Measurements from ENCODE around the gene ARSA.

Gene ARSA

DNA sequence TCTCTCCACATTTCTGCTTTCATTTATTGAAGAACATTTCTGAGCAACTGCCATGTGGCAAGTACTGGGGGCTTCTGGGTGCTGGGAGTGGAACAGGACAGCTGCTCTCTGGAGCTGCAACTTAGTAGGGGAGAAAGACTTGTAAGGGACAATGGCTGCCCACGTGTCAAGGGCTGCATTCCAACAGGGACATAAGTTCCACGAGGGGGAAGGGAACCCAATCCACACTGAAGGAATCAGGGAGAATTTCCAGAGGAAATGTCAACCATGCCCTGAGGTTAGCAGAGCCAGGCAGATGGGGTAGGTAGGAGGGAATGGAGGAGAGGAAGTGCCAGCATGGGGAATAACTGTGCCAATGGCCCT, 25.6 kb downstream of the ARSA start:
- no peak for DNase-seq

DNA sequence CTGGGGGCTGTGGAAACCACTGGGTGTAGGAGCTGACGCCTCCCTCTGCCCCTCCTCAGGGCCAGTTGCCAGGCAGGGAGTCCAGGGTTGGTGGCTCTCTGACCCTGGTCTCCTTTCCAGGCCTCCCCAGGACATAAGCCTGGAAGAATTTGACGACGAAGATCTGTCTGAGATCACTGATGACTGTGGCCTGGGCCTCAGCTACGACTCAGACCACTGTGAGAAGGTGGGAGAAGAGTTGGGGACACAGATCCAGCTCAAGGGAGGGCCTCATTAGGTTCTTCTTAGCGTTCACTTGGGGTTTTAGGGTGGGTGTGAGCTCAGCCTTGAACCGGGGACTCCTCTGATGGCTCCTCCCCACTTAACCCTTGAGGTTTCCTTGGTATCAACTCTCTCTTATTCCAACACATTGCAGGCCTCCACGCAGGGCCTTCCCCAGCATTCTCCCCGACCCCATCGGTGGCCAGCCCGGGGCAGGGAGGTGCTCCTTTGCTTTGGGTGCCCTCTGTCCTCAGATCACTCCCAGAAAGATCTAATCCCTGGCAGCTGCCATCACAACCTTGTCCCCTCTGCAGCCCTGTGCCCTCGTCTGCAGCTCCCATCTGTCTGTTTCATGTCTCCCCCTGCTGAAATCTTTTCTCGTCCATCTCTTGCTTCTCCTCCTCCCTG, 26.1 kb downstream of the ARSA start:
- no peak for DNase-seq

DNA sequence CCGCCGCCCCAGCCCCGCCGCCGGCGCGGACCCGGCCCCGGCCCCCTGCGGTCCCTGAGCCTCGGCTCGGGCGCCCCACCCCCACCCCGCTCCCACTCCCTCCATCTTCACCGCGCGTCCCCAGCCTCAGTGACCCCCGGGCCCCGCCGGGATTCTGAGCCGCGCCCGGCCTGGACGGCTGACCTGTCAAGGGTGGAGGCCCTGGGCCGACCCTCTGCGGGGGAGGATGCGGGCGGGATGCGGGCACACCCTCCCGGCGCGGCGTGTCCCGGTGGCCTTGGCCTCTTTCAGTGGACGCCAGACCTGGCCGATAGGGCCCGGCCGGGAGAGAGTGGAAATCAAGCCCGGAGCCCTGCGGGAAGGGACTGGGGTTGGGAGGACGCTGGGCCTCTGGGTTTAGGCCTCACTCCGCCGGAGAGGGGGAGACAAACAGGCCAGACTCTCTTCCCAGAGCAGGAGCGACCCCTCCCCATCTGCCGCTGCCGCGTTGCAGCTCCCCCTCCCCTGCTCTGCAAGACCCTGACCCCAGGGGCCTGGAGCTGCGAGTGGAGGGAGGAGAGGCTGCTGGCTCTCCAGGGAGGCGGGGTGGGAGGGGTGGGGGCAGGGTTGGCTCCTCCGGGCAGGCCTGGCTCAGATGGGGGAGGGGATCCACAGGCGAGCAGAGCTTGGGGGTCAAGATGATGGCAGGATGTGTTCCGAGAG, 26.8 kb downstream of the ARSA start:
- no peak for DNase-seq

DNA sequence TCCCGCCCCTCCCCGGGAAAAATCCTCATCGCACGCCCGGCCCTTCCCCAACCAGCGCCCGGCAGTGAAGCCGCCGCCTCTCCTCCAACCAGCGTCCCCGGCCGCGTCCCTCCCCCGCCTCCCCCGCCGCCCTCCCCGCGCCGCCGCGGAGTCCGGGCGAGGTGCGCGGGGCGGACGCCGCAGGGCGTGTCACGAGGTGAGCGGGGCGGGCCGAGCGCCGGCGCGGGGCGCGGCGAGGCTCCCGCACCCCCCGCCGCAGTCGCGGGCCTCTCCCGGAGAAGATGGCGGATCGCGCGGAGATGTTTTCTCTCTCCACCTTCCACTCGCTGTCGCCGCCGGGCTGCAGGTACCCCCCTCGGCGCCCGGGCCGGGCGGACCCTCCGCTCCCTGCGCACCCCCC, 27.4 kb downstream of the ARSA start, which contains the start of gene MAPK8IP2:
MAPK8IP2 (plus strand) TSS at position 256 of the 400 bp plus-strand sequence; CDS start at position 282, 26 bp downstream.
- no peak for DNase-seq

DNA sequence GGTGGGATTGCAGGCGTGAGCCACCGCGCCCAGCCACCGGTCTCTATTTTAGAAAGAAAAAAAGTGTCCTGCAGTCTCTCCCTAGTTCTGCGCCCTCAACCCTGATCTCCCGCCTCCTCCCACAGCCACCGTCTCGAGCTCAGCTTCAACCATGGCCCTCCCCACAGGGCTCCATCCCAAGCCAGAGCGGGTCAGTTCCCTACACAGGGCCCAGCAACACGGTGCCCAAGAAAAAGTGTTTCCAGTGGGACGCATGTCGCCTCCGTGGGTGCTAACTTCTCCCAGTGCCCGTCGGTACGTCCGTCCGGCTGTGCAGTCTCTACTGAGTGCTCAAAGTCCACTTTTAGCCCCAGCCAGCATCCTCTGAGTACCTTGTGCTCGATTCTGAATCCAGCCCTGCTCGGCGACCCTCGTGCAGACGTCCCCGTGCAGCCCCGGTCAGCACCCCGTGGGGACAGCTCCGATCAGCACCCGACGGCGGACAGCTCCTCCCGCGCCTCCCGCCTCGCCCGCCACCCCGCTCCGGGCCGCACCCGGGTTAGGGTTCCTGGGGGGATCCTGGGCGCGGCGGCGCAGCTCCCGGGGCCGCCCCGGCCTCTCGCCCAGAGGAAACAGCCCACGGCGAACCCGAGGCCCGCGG, 28.0 kb downstream of the ARSA start:
- DNase-seq = no peak

DNA sequence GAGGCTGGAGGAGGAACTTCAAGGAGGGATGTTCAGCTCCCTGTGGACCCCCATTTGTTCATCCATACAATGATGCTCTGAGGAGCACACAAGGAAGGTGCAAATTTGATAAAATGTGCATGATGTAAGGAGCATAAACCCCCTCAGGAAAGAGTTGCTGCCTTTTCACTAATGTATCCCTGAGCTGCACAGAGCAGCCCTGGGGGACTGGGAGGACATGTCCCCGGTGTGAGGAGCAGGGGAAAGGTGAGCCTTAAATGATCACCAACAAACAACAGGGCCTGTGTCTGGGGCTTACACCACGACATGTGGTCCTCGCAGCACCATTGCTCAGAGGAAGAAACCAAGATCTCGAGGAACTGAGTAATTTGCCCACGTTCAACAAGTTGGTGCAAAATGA, 30.9 kb downstream of the ARSA start:
- no peak for DNase-seq

DNA sequence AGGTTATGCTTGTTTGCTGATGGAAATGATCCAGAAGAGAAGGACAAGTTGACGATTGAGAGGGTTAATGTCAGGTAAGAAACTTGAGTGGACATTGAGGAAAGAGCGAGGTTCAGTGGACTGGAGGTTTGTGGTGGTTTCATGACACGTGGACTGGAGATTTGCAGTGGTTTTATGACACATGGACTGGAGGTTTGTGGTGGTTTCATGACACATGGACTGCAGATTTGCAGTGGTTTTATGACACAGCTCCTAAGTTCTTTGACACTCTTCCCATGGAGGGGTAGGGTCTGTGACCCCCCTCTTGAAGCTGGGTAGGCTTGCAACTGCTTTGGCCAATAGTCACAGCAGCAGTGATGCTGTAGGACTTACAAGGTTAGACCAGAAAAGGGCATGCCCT, 32.8 kb downstream of the ARSA start:
- DNase-seq = no peak

DNA sequence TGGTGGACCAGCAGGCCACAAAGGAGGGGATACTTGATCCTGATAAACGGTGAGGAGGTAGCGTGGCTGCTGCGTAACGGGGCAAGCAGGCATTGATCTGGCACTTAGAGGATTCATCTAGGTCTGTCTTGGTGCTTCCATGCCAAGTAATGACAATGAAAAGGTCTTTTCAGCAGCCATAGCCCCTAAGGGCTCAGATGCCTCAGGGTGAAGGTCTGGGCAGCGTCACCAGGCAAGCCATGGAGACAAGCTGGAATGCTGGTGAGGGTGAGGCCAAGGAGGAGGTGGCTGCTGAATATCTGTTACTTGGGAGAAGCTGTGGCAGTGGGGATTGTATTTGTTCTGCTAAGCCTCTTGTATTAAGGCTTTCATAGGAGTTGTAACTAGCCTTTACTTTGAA, 40.5 kb downstream of the ARSA start:
- no peak for DNase-seq

DNA sequence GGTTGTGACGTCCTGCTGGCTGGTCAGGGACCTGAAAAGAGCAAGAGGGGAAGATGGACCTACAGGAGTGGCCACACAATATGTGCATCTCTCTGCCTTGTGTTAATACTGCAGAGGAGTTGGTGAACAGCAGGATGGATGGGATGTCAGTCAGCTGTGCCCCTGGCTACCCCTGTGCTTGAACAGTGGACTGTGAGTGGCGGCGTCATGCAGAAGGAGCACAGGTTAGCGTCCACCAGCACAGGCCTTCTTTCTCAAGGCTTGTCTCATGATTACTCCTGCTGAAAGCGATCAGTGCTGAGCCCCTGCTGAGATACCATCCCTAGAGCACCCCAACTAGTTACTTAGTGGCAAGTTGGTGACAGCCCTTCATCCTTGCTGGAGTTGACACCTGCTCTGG, 41.5 kb downstream of the ARSA start:
- no peak for DNase-seq

DNA sequence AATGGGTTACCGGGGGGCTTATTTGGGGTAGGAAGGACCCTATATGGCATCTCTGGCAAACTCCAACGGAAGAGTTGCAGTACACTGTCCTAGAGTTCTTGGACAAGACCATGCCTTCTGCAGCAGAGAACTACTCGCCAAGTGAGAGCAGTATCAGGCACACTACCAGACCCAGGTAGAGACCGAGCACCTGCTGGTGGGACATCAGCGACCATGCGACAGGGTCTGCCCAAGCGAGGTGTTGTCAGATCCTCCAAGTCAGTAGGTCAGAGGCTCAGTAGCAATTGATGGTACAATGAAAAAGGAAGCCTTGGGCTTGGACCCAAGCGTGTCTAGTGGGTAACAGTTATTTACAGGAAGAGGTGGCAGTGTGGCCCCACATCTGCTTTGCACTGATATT, 42.2 kb downstream of the ARSA start:
- no peak for DNase-seq

DNA sequence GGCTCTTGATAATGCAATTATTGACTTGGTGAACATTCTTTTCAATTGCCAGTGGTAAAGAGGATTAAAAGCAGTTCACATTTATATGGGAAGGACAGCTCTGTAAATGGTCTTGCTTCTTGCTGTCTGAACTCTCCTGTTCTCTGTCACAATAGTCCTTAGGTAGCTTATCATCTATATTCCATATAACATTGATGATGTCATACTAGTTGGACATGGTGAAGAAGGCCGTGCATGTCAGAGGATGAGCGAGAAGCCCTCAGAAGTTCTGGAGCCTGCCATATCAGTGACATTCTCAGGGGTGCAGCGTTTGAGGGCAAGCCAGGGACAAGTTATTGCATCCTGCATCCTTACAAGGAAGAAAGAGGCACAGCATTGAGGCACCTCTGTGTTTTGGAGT, 42.7 kb downstream of the ARSA start:
- DNase-seq = no peak

DNA sequence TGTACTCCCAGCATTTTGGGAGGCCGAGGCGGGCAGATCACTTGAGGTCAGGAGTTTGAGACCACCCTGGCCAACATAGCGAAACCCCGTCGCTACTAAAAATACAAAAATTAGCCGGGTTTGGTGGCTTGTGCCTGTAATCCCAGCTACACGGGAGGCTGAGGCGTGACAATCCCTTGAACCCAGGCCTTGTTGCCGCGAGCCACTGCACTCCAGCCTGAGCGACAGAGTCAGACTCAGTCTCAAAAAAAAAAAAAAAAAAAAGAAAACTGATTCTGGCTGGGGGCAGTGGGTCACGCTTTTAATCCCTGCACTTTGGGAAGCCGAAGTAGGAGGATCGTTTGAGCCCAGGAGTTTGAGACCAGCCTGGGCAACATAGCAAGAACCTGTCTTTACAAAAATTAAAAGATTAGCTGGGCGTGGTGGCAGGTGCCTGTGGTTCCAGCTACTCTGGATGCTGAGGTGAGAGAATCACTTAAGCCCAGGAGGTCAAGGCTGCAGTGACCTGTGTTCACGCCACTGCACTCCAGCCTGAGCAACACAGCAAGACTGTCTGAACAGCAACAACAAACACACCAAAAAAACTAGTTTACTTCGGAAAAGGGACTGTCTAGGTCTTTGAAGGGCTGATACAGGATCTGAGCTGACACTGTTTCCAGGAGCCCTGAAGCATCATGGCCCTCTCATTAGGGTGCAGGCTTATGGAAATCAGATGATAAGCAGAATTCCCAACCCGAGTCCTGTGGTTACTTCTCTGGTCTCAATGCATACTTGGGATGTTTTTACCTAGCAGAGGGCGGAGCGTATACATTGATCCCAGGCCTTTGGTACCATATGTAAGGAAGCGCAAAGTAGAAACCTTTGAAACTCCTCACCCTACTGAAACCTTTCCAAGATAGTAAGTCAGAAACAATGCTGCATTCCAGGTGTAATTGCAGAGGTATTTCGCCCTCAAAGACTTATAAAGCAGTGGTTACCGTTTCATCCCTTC, 43.6 kb downstream of the ARSA start:
- no peak for DNase-seq

DNA sequence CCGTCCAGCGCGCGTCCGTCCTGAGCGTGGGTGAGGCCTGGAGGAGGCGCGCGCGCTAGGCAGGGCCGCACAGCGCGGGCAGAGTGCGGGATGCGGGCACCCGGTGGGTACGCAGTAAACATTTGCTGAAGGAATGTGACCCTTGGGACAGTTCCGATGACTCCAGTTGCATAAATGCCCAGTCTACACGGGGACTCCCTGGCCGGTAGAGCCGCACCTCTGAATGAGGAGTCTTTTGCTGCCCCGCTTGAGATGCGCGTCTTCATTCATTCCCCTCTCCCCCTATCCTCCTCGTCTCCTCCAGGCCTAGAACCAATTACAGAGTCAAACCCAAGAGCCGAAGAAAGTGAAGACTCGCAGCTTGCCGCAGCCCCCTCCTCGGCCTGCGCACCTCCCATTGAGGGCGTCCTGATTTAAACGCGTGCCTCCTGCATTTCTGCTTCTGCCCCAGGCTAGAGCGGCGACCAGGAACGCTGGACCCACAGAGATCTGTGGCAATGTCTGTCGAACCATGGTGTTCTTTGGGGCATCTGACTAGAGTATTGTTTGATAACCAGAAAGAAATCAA, 44.6 kb downstream of the ARSA start:
- no peak for DNase-seq

DNA sequence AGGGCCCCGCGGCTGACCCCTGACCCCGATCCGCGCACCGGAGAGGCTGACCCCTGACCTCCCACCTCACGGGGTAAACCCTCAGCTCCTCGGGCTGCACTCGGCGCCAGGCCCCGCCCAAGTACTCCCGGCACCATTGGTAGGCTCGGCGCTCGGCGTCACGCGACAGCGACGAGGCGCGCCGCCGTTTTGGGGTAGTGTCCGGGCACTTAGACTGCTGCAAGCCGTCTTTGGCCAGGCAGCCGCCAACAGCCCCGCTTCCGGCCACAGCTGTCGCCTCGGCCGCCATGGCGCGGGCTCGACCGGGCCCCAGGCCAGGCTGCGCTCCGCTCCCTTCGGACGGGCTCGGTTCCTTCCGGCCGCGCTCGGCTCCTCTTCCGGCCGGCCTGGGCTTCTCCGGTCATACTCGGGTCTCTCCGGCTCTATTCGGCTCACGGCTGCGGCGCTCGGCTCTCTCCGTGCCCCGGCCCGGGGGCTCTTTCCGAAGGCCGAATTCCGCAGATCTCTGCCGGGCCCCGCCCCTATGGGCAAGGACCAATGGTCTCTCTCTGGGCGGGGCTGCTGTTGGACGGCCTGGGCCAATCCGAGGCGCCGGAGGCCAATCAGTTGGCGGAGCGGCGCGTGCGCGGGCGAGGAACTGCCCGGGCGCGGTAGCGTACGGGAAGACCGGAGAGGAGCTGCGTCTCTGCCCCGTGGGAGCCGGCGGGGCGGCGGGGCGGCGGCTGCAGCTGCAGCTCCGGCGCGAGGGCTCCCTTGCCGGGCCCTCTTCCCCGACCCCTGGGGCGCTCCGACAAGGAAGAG, 45.3 kb downstream of the ARSA start, which contains the start of gene CHKB:
CHKB (minus strand) TSS at position 357 of the 801 bp plus-strand sequence; CDS start at position 289, 68 bp downstream.
- DNase-seq = peak; percentile 32 to 66

DNA sequence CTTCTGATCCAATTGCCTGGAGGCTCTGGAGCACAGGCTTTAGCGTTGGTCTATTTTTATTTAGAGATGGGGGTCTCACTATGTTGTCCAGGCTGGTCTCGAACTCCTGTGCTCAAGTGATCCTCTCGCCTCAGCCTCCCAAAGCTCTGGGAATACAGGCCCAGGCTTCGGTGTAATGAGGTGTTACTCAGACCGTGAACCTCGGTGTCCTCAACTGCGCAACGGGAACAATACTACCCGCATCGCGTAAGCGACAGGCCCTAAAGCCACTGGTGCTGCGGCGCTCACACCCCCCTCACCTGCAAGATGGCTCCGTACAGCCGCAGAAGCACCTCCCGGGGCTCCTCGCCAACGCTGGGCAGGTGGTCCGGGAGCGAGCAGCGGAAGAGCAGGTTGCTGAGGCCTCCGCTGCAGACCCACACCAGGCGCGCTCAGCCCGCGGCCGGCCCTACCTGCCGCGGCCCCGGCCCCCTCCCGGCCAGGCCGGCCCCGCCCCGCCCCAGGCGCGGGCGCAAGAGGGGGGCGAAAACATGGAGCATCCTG, 45.9 kb downstream of the ARSA start:
- DNase-seq = no peak

DNA sequence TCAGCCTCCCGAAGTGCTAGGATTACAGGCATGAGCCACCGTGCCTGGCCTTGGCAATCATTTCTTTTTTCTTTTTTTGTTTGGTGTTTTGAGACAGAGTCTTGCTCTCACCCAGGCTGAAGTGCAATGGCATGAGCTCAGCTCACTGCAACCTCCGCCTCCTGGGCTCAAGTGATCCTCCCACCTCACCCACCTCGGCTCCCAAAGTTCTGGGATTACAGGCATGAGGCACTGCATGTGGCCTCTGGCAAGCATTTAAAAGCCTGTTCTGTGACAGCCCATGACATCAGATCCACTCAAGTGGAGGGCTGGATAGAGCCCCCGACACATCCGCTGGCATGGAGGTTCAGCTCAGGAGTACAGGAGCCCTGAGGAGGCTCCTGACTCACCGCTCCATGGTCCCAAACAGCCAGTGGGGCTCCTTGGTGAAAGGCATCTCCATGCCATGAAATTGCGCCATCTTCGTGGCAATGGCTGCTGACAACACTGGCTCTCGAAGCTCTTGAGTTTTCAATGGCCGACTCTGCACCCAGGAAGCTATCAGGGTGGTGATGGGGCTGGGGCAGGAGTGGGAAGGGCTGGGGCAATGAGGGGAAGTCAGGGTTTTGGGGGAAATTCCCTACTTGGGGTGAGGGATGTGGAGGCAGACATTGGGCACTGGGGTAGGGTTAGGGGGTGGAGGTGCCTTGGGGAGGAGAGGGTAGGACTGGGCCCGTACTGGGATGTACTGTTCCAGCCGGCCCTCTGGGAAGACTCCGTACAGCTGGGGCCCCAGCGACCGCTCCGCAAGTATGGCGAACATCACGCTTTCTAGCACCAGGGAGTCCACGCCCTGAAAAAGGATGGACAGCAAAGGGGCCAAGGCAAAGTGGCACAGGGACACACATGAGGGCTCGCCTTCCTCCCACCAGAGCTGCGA, 46.7 kb downstream of the ARSA start:
- DNase-seq = no peak

DNA sequence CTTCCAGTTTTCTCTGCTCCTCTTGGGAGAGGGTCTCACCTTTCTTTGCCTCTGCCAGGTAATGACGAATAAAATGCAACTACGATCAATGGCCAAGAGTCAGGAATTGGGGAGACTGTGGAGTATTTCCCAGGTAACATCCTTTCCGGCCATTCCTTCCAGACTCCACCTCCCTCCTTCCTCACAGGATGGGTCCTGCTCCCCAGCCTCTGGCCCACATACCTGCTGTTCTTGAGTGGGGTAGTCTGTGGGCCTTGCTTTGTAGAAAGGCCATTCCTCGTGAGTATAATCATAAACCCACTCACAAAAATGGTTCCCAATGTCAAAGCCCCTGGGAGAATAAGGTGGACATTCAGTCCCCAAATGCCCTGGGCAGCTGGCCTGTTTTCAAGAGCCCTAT, 48.2 kb downstream of the ARSA start:
- DNase-seq = no peak

DNA sequence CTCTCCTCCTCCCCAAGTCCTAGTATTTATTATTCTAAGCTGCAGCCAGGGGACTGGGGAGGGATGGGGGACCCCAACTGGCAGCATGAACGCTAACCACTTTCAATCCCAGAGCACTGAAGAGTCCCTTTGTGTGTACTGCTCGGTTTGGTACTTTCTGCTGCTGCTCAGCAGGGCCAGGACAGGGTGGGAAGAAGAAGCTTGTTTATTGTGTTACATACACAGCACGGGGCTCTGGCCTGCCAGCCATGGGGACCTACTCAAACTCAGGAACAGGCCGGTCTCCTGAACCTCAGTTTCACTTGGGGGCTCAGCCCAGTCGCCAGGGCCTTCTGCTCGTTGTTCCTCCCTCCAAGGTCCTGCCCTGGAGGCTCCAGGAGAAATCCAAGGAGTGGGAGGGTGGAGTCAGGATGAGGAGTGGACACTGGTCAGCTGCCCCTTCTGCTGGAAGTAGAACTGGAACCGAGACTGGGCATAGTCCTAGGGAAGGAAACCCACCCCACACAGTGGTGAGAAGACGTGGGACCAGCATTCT, 49.1 kb downstream of the ARSA start:
- DNase-seq = no peak

DNA sequence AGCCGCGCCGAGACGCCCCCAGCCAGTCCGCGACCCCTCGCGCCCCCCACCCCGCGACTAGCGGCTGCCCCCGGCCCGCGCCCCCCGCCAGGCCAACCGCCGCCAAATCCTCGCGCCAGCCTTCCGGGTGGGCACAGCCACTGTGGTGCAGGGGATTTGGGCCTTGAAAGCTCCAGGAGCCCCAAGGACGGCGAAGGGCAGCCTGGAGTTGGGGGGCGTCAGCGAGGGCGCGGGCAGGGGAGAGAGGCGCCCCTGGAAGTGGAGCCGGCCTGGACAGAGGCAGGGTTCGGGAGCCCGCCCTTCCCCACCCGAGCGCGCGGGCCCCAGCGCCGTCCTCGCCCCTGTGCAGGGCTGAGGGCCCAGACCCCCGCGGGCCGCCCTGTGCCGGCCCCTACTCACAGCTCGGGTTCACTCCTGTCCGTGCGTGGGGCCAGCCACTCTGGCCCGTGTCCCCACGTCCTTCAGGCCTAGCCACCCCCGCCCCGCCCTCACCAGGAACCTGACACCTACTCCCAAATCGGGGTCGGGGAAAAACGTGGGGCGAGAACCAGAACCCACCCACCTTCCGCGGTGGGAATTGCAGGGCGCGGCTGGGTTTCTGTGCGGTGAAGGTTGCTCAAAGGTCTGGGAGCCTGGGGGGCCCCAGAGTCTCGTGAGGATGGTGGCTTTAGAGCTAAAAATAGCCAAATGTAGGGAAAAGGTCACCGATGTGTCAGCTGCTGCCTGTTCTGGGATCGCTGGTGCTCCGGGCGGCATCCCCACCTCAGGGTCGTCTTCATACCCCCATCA, 49.8 kb downstream of the ARSA start, which contains the start of gene CPT1B:
CPT1B (minus strand) TSS at position 441 of the 789 bp plus-strand sequence. CDS start 512 bp downstream, outside the sequence.
- no peak for DNase-seq
